NCI-H2196 (cell line): ENCODE data around the gene LAMTOR5.

ENCODE experiments used
- DNase-seq: peaks from one replicate; lab custom pipeline; 2025; ENCODE audit not compliant: unreplicated experiment; lab: John Stamatoyannopoulos, UW

Gene LAMTOR5

GRCh38 chr1:110390692-110391245, 16.7 kb downstream of the LAMTOR5 start, which contains the start of gene SLC16A4:
Gene SLC16A4, minus strand, starts transcription at chr1:110391026. Its CDS starts 1,703 bp downstream, at chr1:110389323.
- no peak for DNase-seq

- DNase-seq = no peak
Observed at GRCh38 chr1:110390096-110390495, 17.4 kb downstream of the LAMTOR5 start.

GRCh38 chr1:110387048-110387754, 20.3 kb downstream of the LAMTOR5 start:
- no peak for DNase-seq

GRCh38 chr1:110385369-110385768, 22.1 kb downstream of the LAMTOR5 start:
- no peak for DNase-seq

- DNase-seq = no peak
Observed at GRCh38 chr1:110384581-110385321, 22.7 kb downstream of the LAMTOR5 start.

GRCh38 chr1:110383251-110383990, 24.1 kb downstream of the LAMTOR5 start:
- no peak for DNase-seq

- no peak for DNase-seq
Observed at GRCh38 chr1:110380672-110381283, 26.7 kb downstream of the LAMTOR5 start.

GRCh38 chr1:110375490-110375889, 32.0 kb downstream of the LAMTOR5 start:
- no peak for DNase-seq

- no peak for DNase-seq
Observed at GRCh38 chr1:110370827-110371226, 36.7 kb downstream of the LAMTOR5 start.

- DNase-seq = no peak
Observed at GRCh38 chr1:110364221-110364620, 43.3 kb downstream of the LAMTOR5 start.

GRCh38 chr1:110361856-110362255, 45.6 kb downstream of the LAMTOR5 start:
- DNase-seq = no peak

GRCh38 chr1:110360431-110360830, 47.1 kb downstream of the LAMTOR5 start:
- DNase-seq = no peak

GRCh38 chr1:110356379-110356778, 51.1 kb downstream of the LAMTOR5 start:
- peak; percentile 41 for DNase-seq

- no peak for DNase-seq
Observed at GRCh38 chr1:110355321-110355720, 52.2 kb downstream of the LAMTOR5 start.
